Neuronal stem cell (in vitro differentiated cells): ENCODE data around the gene MAD1L1.
A peak's percentile ranks its signal among the peaks of the same experiment; 100 is the strongest.

Experiments
- DNase-seq: peaks from one replicate; pipeline ENCODE4 v3.0.0-alpha.2; 2013; ENCODE audit warnings: low spot score
- H2AFZ ChIP-seq: one replicate; pipeline ENCODE4 v1.6.1; 2013; ENCODE audit warnings: mild to moderate bottlenecking, low read length, inconsistent platforms
- H2AK5ac ChIP-seq: 2 replicates; pipeline ENCODE4 v1.6.1; 2013; ENCODE audit warnings: low read depth, mild to moderate bottlenecking, inconsistent platforms, low read length, moderate library complexity, mixed read lengths
- H2BK120ac ChIP-seq: 2 replicates; pipeline ENCODE4 v1.6.1; 2013; ENCODE audit warnings: low read depth, mild to moderate bottlenecking, inconsistent platforms, low read length, moderate library complexity, mixed read lengths
- H2BK12ac ChIP-seq: one replicate; pipeline ENCODE4 v1.6.1; 2013; ENCODE audit warnings: low read length, inconsistent platforms
- H2BK15ac ChIP-seq: 2 replicates; pipeline ENCODE4 v1.6.1; 2013; ENCODE audit warnings: mild to moderate bottlenecking, low read length, inconsistent platforms, mixed read lengths
- H2BK5ac ChIP-seq: one replicate; pipeline ENCODE4 v1.6.1; 2013; ENCODE audit warnings: inconsistent platforms, mild to moderate bottlenecking, low read length, moderate library complexity
- H3K14ac ChIP-seq: one replicate; pipeline ENCODE4 v1.6.1; 2013; ENCODE audit warnings: low read length, inconsistent platforms
- H3K18ac ChIP-seq: 2 replicates; pipeline ENCODE4 v1.6.1; 2013; ENCODE audit warnings: low read length, inconsistent platforms
- H3K23ac ChIP-seq: 2 replicates; pipeline ENCODE4 v1.6.1; 2013; ENCODE audit warnings: low read depth, mild to moderate bottlenecking, mixed read lengths, low read length, inconsistent platforms; ENCODE audit not compliant: poor library complexity
- H3K27ac ChIP-seq: replicated peaks from 3 replicates; pipeline ENCODE4 v1.5.1; 2013; ENCODE audit warnings: low read length, inconsistent platforms
- H3K27me3 ChIP-seq, 3 experiments: 2 replicates each; pipeline ENCODE4 v1.6.1; 2013; ENCODE audit warnings: low read length in 3 of 3, mild to moderate bottlenecking in 2 of 3, inconsistent platforms in 1 of 3, low read depth in 1 of 3, mixed read lengths in 1 of 3, moderate library complexity in 1 of 3; ENCODE audit not compliant: control insufficient read depth in 3 of 3, insufficient read depth in 3 of 3
- H3K36me3 ChIP-seq, 2 donors: replicated peaks in 1 of 2; 2 replicates each; pipeline ENCODE4 v1.6.1; 2013; ENCODE audit warnings: low read length in 2 of 2; ENCODE audit not compliant: control insufficient read depth in 2 of 2, insufficient read depth in 2 of 2
- H3K4ac ChIP-seq: 2 replicates; pipeline ENCODE4 v1.6.1; 2013; ENCODE audit warnings: inconsistent platforms, mild to moderate bottlenecking, low read length, moderate library complexity
- H3K4me1 ChIP-seq, 2 donors: 1 replicate in 1 of 2; 2 replicates in 1 of 2; pipeline ENCODE4 v1.6.1; 2013; ENCODE audit warnings: low read length in 2 of 2, low read depth in 1 of 2; ENCODE audit not compliant: control insufficient read depth in 2 of 2, insufficient read depth in 1 of 2
- H3K4me2 ChIP-seq: one replicate; pipeline ENCODE4 v1.6.1; 2013; ENCODE audit warnings: mild to moderate bottlenecking, low read length, inconsistent platforms; ENCODE audit not compliant: insufficient read depth, poor library complexity, severe bottlenecking
- H3K4me3 ChIP-seq, 2 donors: 2 replicates each; pipeline ENCODE4 v1.5.1; 2013; ENCODE audit warnings: low read length in 2 of 2, mild to moderate bottlenecking in 2 of 2, inconsistent platforms in 1 of 2, moderate library complexity in 1 of 2
- H3K79me1 ChIP-seq: one replicate; pipeline ENCODE4 v1.6.1; 2013; ENCODE audit warnings: low read depth, mild to moderate bottlenecking, inconsistent platforms, low read length, moderate library complexity
- H3K9ac ChIP-seq: one replicate; pipeline ENCODE4 v1.6.1; 2013; ENCODE audit warnings: mild to moderate bottlenecking, low read depth, low read length, inconsistent platforms; ENCODE audit not compliant: poor library complexity
- H3K9me3 ChIP-seq, 2 donors: replicated peaks in 1 of 2; 2 replicates each; pipeline versions ENCODE3 to v1.6.1; 2013; ENCODE audit warnings: low read length in 2 of 2, mild to moderate bottlenecking in 2 of 2, inconsistent platforms in 1 of 2, low read depth in 1 of 2, mixed read lengths in 1 of 2, moderate library complexity in 1 of 2; ENCODE audit not compliant: control insufficient read depth in 2 of 2, insufficient read depth in 1 of 2
- H4K8ac ChIP-seq: one replicate; pipeline ENCODE4 v1.6.1; 2013; ENCODE audit warnings: low read depth, mild to moderate bottlenecking, inconsistent platforms, low read length, moderate library complexity
- H4K91ac ChIP-seq: one replicate; pipeline ENCODE4 v1.6.1; 2013; ENCODE audit warnings: low read length, low read depth, mild to moderate bottlenecking, inconsistent platforms; ENCODE audit not compliant: poor library complexity
- WGBS, 2 donors: extraction: QIAGEN DNeasy Blood & Tissue Kit; methylation state at CpG; one replicate each; pipeline ENCODE4 v1.1.7; 2013; ENCODE audit warnings: missing lambda C conversion rate in 2 of 2, mixed read lengths in 1 of 2; ENCODE audit not compliant: insufficient read length in 2 of 2, insufficient replicate concordance in 1 of 2; ENCODE audit errors: extremely low coverage in 2 of 2; 5-methylcytosine and 5-hydroxymethylcytosine counted together

Gene MAD1L1

GRCh38 chr7:1811850-1812508 lies 420.8 kb downstream of the MAD1L1 start:
- no CpG with 5 or more reads among the region's 9 CpGs for WGBS, 2 donors
- Histone ChIP-seq H3K79me1 (peaks cover 2% of the 10 kb centered on the region), H2BK5ac (no peak overlapping the region), H2AK5ac (no peak overlapping the region), H3K36me3 (peaks cover 0 to 4% of the 10 kb centered on the region in 2 donors), H3K4ac (no peak overlapping the region), H2BK15ac (no peak overlapping the region), H3K18ac (no peak overlapping the region), H4K91ac (no peak overlapping the region), H3K9me3 (peaks cover 0 to 4% of the 10 kb centered on the region in 2 donors), H2BK12ac (no peak overlapping the region), H4K8ac (no peak overlapping the region), H3K27ac (no peak overlapping the region), H3K23ac (no peak overlapping the region), H3K4me3 (peak overlapping the region in 1 of 2 donors; percentile 36), H2BK120ac (no peak overlapping the region), H2AFZ (no peak overlapping the region), H3K27me3 (no peaks in the 10 kb centered on the region), H3K4me2 (no peak overlapping the region), H3K4me1 (peaks cover 4 to 5% of the 10 kb centered on the region in 2 donors), H3K9ac (no peak overlapping the region), H3K14ac (no peak overlapping the region)
- DNase-seq = no peak

DNA sequence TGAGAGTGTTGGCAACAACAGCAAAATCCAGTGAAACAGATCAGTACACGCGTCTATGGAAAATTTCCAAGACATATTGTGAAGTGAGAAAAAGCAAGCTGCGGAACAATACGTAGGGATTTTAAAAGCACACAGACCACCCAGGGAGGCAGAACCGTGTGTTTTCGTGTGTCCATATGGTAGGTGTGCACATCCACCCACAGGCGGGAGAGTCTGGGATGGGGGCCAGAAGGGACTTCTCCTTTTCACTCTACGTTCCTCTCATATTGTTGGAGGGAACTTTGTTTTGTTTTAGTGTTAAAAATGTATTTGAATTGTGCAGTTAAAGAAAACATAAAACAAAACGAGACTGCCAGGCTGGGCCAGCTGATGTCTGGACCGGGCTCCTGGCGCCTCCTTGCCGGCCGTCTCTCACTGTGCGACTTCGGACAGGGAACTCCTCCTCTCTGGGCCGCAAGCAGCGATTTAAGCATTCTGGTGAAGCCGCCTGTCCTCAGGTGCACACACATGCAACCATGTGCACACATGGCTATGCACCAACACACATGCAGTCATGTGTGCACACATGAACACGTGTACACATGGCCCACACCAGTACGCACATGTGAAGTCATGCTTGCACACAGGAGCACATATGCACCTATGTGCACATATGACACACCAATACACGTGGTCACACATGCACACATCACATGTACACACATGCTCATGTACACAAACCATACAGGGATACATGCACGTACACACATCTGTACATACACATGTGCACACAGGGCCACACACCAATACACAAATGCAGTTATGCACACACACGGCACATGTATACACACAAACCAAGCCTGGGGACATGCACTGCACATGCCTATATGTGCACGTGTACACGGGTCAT lies 421.5 kb downstream of the MAD1L1 start:
- H2BK15ac ChIP-seq = no peak overlapping the region
- H3K9ac ChIP-seq = no peak overlapping the region
- H3K27ac ChIP-seq = no peak overlapping the region
- H3K9me3 ChIP-seq = peaks cover 0 to 4% of the 10 kb centered on the region in 2 donors
- no peak overlapping the region for H2BK12ac ChIP-seq
- no peak overlapping the region for H4K91ac ChIP-seq
- no peak overlapping the region for H3K4ac ChIP-seq
- H3K14ac ChIP-seq = no peak overlapping the region
- no peak overlapping the region for H2AK5ac ChIP-seq
- no peak overlapping the region for H2BK5ac ChIP-seq
- H3K18ac ChIP-seq = no peak overlapping the region
- H3K4me2 ChIP-seq = no peak overlapping the region
- peak overlapping the region in 1 of 2 donors; percentile 36 for H3K4me3 ChIP-seq
- H3K23ac ChIP-seq = no peak overlapping the region
- no peaks in the 10 kb centered on the region for H3K27me3 ChIP-seq
- WGBS, 2 donors = no CpG with 5 or more reads among the region's 25 CpGs
- H2BK120ac ChIP-seq = no peak overlapping the region
- H4K8ac ChIP-seq = peak overlapping the region; percentile 53
- no peak overlapping the region for H2AFZ ChIP-seq
- H3K36me3 ChIP-seq = peaks cover 0 to 4% of the 10 kb centered on the region in 2 donors
- peaks cover 2% of the 10 kb centered on the region for H3K79me1 ChIP-seq
- no peak for DNase-seq
- H3K4me1 ChIP-seq = peaks cover 4 to 5% of the 10 kb centered on the region in 2 donors

DNA sequence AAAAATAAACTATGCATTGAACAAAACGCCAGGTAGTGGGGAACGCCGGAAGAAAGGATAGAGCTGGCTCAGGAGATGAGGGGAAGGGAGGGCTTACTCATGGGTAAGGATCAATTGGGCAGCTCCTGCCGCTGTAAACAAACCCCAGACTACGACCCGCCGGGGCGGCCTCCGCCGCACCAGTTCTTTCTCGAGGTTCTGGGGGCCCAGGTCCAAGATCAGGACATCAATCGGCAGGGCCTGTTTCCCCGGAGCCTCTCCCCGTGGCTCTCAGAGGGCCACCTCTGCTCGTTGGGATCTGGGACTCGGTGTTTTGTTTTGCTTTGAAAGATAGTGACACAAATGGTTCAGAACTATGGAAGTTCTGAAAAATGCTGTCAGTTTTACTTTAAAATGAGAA lies 422.2 kb downstream of the MAD1L1 start:
- Histone ChIP-seq H3K4me3 (no peak overlapping the region), H3K4me2 (no peak overlapping the region), H3K79me1 (peaks cover 2% of the 10 kb centered on the region), H2BK120ac (no peak overlapping the region), H4K8ac (no peak overlapping the region), H2BK15ac (no peak overlapping the region), H3K36me3 (peaks cover 0 to 4% of the 10 kb centered on the region in 2 donors), H3K23ac (no peak overlapping the region), H2AK5ac (no peak overlapping the region), H2BK12ac (no peak overlapping the region), H3K14ac (no peak overlapping the region), H3K4ac (no peak overlapping the region), H2BK5ac (no peak overlapping the region), H3K9me3 (peaks cover 0 to 4% of the 10 kb centered on the region in 2 donors), H3K4me1 (peaks cover 4 to 5% of the 10 kb centered on the region in 2 donors), H2AFZ (no peak overlapping the region), H4K91ac (no peak overlapping the region), H3K9ac (no peak overlapping the region), H3K27ac (no peak overlapping the region), H3K27me3 (no peaks in the 10 kb centered on the region), H3K18ac (no peak overlapping the region)
- no CpG with 5 or more reads among the region's 16 CpGs for WGBS, 2 donors
- DNase-seq = no peak

GRCh38 chr7:1809601-1810258 lies 423.0 kb downstream of the MAD1L1 start:
- Histone ChIP-seq H3K9me3 (peaks cover 0 to 4% of the 10 kb centered on the region in 2 donors), H3K4ac (no peak overlapping the region), H2AFZ (no peak overlapping the region), H2BK5ac (no peak overlapping the region), H4K8ac (no peak overlapping the region), H3K27me3 (no peaks in the 10 kb centered on the region), H4K91ac (no peak overlapping the region), H3K23ac (no peak overlapping the region), H3K4me2 (no peak overlapping the region), H2BK120ac (no peak overlapping the region), H2AK5ac (no peak overlapping the region), H2BK15ac (no peak overlapping the region), H3K14ac (no peak overlapping the region), H3K4me3 (no peak overlapping the region), H3K18ac (peak overlapping the region; percentile 31), H3K27ac (no peak overlapping the region), H3K79me1 (peaks cover 2% of the 10 kb centered on the region), H3K9ac (no peak overlapping the region), H2BK12ac (no peak overlapping the region), H3K36me3 (peaks cover 0 to 4% of the 10 kb centered on the region in 2 donors), H3K4me1 (peaks cover 4 to 5% of the 10 kb centered on the region in 2 donors)
- DNase-seq = no peak
- no CpG with 5 or more reads among the region's 29 CpGs for WGBS, 2 donors
